Stimulated activated CD4-positive, alpha-beta T cell treated with anti-CD3 and anti-CD28 coated beads, Interleukin-4, amount 100 ng/mL, for 48 hours (primary cell): Measurements from ENCODE around the gene CHST15.
"Not testable (repeated sequence)": the region's sequence is repeated elsewhere in the genome, so short reads cannot be mapped to it uniquely, and the experiment has no call there.

ENCODE experiments used
- DNase-seq, 2 donors: peaks; one replicate each; pipeline ENCODE4 v3.0.0-alpha.2; 2020; ENCODE audit warnings: low read depth in 2 of 2

The CHST15 gene

GRCh38 chr10:124045276-124045675, 48.1 kb downstream of the CHST15 start:
- no peak for DNase-seq

- DNase-seq = no peak
Observed at GRCh38 chr10:124044143-124044862, 49.1 kb downstream of the CHST15 start.

GRCh38 chr10:124043310-124044142, 49.9 kb downstream of the CHST15 start:
- no peak for DNase-seq

GRCh38 chr10:124042656-124043309, 50.6 kb downstream of the CHST15 start:
- DNase-seq = no peak

GRCh38 chr10:124041675-124042445, 51.5 kb downstream of the CHST15 start:
- DNase-seq = no peak

GRCh38 chr10:124040451-124041188, 52.8 kb downstream of the CHST15 start:
- no peak for DNase-seq

GRCh38 chr10:124039483-124040013, 53.9 kb downstream of the CHST15 start:
- DNase-seq = no peak

GRCh38 chr10:124037784-124038183, 55.6 kb downstream of the CHST15 start:
- DNase-seq = no peak

GRCh38 chr10:124037286-124037685, 56.1 kb downstream of the CHST15 start:
- DNase-seq = no peak

- no peak for DNase-seq
Observed at GRCh38 chr10:124036746-124037145, 56.7 kb downstream of the CHST15 start.

GRCh38 chr10:124035928-124036558, 57.4 kb downstream of the CHST15 start:
- DNase-seq = peak; percentile 1 to 5

- no peak for DNase-seq
Observed at GRCh38 chr10:124035306-124035927, 58.0 kb downstream of the CHST15 start.

- DNase-seq = not testable (repeated sequence)
Observed at GRCh38 chr10:124034576-124035305, 58.7 kb downstream of the CHST15 start.

- DNase-seq = no peak
Observed at GRCh38 chr10:124033887-124034218, 59.5 kb downstream of the CHST15 start.

- no peak for DNase-seq
Observed at GRCh38 chr10:124032971-124033886, 60.2 kb downstream of the CHST15 start.

GRCh38 chr10:124032087-124032935, 61.1 kb downstream of the CHST15 start:
- no peak for DNase-seq

GRCh38 chr10:124030492-124031110, 62.8 kb downstream of the CHST15 start:
- no peak for DNase-seq
